WTC11 (cell line): Measurements from ENCODE around the gene RBP5. TPM values are rescaled to one million over a fixed set of nuclear protein-coding genes. Genes with fewer than 3 reads are reported as not detected.

Experiments
- ATAC-seq: fragments of 200-7000 bp; cut with Tn5 transposase; 2 replicates; pipeline ENCODE4 v1.10.0; 2021; ENCODE audit warnings: mild to moderate bottlenecking, moderate library complexity
- CTCF ChIA-PET: fragments of 300-600 bp; sonication (Branson Sonifier 250); formaldehyde crosslinking; loops from one replicate; lab custom pipeline; 2021; ENCODE audit warnings: antibody characterized with exemption; lab: Charles Lee
- POLR2A ChIA-PET: fragments of 350-600 bp; sonication (Branson Sonifier 250); formaldehyde crosslinking; loops from one replicate; lab custom pipeline; 2021; ENCODE audit warnings: antibody characterized with exemption; lab: Charles Lee
- DNase-seq: peaks from one replicate; pipeline ENCODE4 v3.0.0; 2021; ENCODE audit warnings: low spot score
- H3K27ac Mint-ChIP-seq: 2 replicates; pipeline ENCODE4 v1.8.0; 2021; ENCODE audit warnings: mixed read lengths
- H3K27me3 Mint-ChIP-seq: 2 replicates; pipeline ENCODE4 v1.8.0; 2021; ENCODE audit warnings: low read depth, mild to moderate bottlenecking, moderate library complexity, mixed read lengths
- H3K36me3 Mint-ChIP-seq: 2 replicates; pipeline ENCODE4 v1.8.0; 2021; ENCODE audit warnings: mixed read lengths
- H3K4me1 Mint-ChIP-seq: 2 replicates; pipeline ENCODE4 v1.8.0; 2022; ENCODE audit warnings: mixed read lengths
- H3K4me3 Mint-ChIP-seq: 2 replicates; pipeline ENCODE4 v1.8.0; 2021; ENCODE audit warnings: mild to moderate bottlenecking, moderate library complexity, mixed read lengths
- H3K9me3 Mint-ChIP-seq: 2 replicates; pipeline ENCODE4 v1.8.0; 2021; ENCODE audit warnings: mixed read lengths
- ATF1 ChIP-seq: sonication (generic); formaldehyde crosslinking; IDR thresholded peaks from 2 replicates; pipeline ENCODE4 v1.8.1; 2023; ENCODE audit warnings: mild to moderate bottlenecking, moderate library complexity, missing genetic modification reagents
- CBFB ChIP-seq: sonication (generic); formaldehyde crosslinking; IDR thresholded peaks from 2 replicates; pipeline ENCODE4 v1.8.1; 2022; ENCODE audit warnings: mild to moderate bottlenecking, low read depth, missing genetic modification reagents
- CREM ChIP-seq: sonication (generic); formaldehyde crosslinking; IDR thresholded peaks from 2 replicates; pipeline ENCODE4 v1.8.1; 2022; ENCODE audit warnings: mild to moderate bottlenecking, missing genetic modification reagents, moderate library complexity
- GABPB1 ChIP-seq: sonication (generic); formaldehyde crosslinking; IDR thresholded peaks from 2 replicates; pipeline ENCODE4 v1.8.1; 2023; ENCODE audit warnings: mild to moderate bottlenecking, missing genetic modification reagents
- GTF2I ChIP-seq: fragments of 250-450 bp; sonication (Bioruptor Pico); conservative IDR thresholded peaks from 2 replicates; pipeline ENCODE4 v1.4.0; 2021; ENCODE audit warnings: mild to moderate bottlenecking
- NR3C1 ChIP-seq: sonication (generic); formaldehyde crosslinking; conservative IDR thresholded peaks from 2 replicates; pipeline ENCODE4 v1.8.1; 2023; ENCODE audit warnings: low read depth, mild to moderate bottlenecking, missing genetic modification reagents
- STAT6 ChIP-seq: sonication (generic); formaldehyde crosslinking; conservative IDR thresholded peaks from 2 replicates; pipeline ENCODE4 v1.8.1; 2023; ENCODE audit warnings: mild to moderate bottlenecking, low read depth, missing genetic modification reagents, moderate library complexity
- USF1 ChIP-seq: sonication (generic); formaldehyde crosslinking; IDR thresholded peaks from 2 replicates; pipeline ENCODE4 v1.8.0; 2022; ENCODE audit warnings: mild to moderate bottlenecking, missing genetic modification reagents
- ZBTB21 ChIP-seq: sonication (generic); formaldehyde crosslinking; IDR thresholded peaks from 2 replicates; pipeline ENCODE4 v1.8.1; 2023; ENCODE audit warnings: mild to moderate bottlenecking, missing genetic modification reagents, borderline replicate concordance
- ZNF281 ChIP-seq: sonication (generic); formaldehyde crosslinking; IDR thresholded peaks from 2 replicates; pipeline ENCODE4 v1.8.0; 2023; ENCODE audit warnings: mild to moderate bottlenecking, missing genetic modification reagents
- ZNF423 ChIP-seq: fragments of 250-450 bp; sonication (Bioruptor Pico); IDR thresholded peaks from 2 replicates; pipeline ENCODE4 v2.1.2; 2022; ENCODE audit warnings: mild to moderate bottlenecking, moderate library complexity
- ZNF532 ChIP-seq: fragments of 250-450 bp; sonication (Bioruptor Pico); IDR thresholded peaks from 2 replicates; pipeline ENCODE4 v1.9.0; 2021; ENCODE audit warnings: mild to moderate bottlenecking, borderline replicate concordance
- total RNA-seq: library from RNA; stranded (reverse); gene quantifications from 3 replicates; pipeline ENCODE4 v1.2.3, GENCODE V29; 2021
- TF ChIP-seq, protein P1 (sequence below): sonication (generic); formaldehyde crosslinking; IDR thresholded peaks from 2 replicates; pipeline ENCODE4 v1.8.1; 2023; ENCODE audit warnings: mild to moderate bottlenecking, missing genetic modification reagents
- TF ChIP-seq, protein P2 (sequence below): sonication (generic); formaldehyde crosslinking; IDR thresholded peaks from 2 replicates; pipeline ENCODE4 v1.8.1; 2023; ENCODE audit warnings: mild to moderate bottlenecking, moderate library complexity, missing genetic modification reagents
- TF ChIP-seq, protein P3 (sequence below): fragments of 200-600 bp; IDR thresholded peaks from 2 replicates; pipeline ENCODE4 v1.8.0; 2022; ENCODE audit warnings: antibody characterized with exemption

The RBP5 gene
- total RNA-seq, 1 experiment from 2014 or later: 4.1 TPM

GRCh38 chr12:7110661-7111060 lies 18.0 kb downstream of the RBP5 start (continued):
- TF ChIP-seq ZNF532 (CRISPR knock-in tag) (no peak), NR3C1 (CRISPR knock-in tag) (no peak), STAT6 (no peak), CREM (no peak)
- TF ChIP-seq, protein P1, sequence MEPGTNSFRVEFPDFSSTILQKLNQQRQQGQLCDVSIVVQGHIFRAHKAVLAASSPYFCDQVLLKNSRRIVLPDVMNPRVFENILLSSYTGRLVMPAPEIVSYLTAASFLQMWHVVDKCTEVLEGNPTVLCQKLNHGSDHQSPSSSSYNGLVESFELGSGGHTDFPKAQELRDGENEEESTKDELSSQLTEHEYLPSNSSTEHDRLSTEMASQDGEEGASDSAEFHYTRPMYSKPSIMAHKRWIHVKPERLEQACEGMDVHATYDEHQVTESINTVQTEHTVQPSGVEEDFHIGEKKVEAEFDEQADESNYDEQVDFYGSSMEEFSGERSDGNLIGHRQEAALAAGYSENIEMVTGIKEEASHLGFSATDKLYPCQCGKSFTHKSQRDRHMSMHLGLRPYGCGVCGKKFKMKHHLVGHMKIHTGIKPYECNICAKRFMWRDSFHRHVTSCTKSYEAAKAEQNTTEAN (CRISPR knock-in tag): no peak

DNA sequence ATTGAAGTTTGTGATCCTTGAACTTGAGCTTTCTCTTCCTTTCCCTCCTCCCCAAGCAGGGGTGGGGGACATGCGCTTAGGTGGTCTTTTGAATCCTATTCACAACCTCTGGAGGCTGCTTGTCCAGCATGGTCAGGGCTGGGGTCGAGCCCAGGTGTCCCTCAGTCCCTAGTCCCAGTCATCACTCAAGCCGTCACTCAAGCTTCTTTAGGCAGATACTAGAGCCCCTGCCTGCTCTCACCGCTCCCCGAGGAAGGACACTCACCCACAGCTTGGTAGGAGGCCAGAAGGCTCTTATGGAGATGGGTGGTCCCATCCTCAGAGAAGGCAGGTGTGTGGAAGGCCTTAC lies 19.1 kb downstream of the RBP5 start:
- ATAC-seq: no peak
- Mint-ChIP-seq H3K4me1 (peaks cover 12% of the 10 kb centered on the region), H3K27me3 (no peaks in the 10 kb centered on the region), H3K4me3 (peak overlapping the region; percentile 89), H3K27ac (no peak overlapping the region), H3K9me3 (peaks cover 12% of the 10 kb centered on the region), H3K36me3 (peaks cover 18% of the 10 kb centered on the region)
- no peak for DNase-seq
- ChIA-PET POLR2A (interaction anchor here (0.5 to 2.5 kb wide), 2 partner anchors 13 to 166 kb away, joined by 3 to 19 read pairs; partner anchors contain the start of genes C12orf57 and RNU7-1), CTCF (interaction anchor here (0.6 to 3.6 kb wide), 21 partner anchors 16 to 237 kb away, joined by 3 to 63 read pairs (median 5); partner anchors contain the start of genes C12orf57, C1R, C1S and CLSTN3)
- TF ChIP-seq USF1: no peak

GRCh38 chr12:7108796-7109571 lies 19.7 kb downstream of the RBP5 start, which contains the start of gene C1RL:
Gene C1RL (minus strand): TSS chr12:7109214. CDS start chr12:7109180, 34 bp downstream.
- H3K9me3 Mint-ChIP-seq: peaks cover 12% of the 10 kb centered on the region
- TF ChIP-seq GTF2I (no peak), ZNF423 (CRISPR knock-in tag) (no peak), ZBTB21 (CRISPR knock-in tag) (0 out of 2 replicates have a peak, but pooled peaks have one; percentile 12), GABPB1 (CRISPR knock-in tag) (peak; percentile 73; the same call in 1 of the 2 replicates), ZNF281 (peak; percentile 26; the same call in 1 of the 2 replicates), ATF1 (CRISPR knock-in tag) (no peak), CBFB (CRISPR knock-in tag) (no peak)
- TF ChIP-seq, protein P2, sequence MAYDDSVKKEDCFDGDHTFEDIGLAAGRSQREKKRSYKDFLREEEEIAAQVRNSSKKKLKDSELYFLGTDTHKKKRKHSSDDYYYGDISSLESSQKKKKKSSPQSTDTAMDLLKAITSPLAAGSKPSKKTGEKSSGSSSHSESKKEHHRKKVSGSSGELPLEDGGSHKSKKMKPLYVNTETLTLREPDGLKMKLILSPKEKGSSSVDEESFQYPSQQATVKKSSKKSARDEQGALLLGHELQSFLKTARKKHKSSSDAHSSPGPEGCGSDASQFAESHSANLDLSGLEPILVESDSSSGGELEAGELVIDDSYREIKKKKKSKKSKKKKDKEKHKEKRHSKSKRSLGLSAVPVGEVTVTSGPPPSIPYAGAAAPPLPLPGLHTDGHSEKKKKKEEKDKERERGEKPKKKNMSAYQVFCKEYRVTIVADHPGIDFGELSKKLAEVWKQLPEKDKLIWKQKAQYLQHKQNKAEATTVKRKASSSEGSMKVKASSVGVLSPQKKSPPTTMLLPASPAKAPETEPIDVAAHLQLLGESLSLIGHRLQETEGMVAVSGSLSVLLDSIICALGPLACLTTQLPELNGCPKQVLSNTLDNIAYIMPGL (CRISPR knock-in tag): peak; percentile 53; the same call in 1 of the 2 replicates
- TF ChIP-seq, protein P3, sequence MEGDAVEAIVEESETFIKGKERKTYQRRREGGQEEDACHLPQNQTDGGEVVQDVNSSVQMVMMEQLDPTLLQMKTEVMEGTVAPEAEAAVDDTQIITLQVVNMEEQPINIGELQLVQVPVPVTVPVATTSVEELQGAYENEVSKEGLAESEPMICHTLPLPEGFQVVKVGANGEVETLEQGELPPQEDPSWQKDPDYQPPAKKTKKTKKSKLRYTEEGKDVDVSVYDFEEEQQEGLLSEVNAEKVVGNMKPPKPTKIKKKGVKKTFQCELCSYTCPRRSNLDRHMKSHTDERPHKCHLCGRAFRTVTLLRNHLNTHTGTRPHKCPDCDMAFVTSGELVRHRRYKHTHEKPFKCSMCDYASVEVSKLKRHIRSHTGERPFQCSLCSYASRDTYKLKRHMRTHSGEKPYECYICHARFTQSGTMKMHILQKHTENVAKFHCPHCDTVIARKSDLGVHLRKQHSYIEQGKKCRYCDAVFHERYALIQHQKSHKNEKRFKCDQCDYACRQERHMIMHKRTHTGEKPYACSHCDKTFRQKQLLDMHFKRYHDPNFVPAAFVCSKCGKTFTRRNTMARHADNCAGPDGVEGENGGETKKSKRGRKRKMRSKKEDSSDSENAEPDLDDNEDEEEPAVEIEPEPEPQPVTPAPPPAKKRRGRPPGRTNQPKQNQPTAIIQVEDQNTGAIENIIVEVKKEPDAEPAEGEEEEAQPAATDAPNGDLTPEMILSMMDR: peak; percentile 92
- peak within 1 kb of the TSS; percentile 89 for H3K4me3 Mint-ChIP-seq
- ATAC-seq (peak; percentile 60), DNase-seq (peak; percentile 95)
- CTCF ChIA-PET: interaction anchor here (0.6 to 3.6 kb wide), 46 partner anchors 10 to 257 kb away, joined by 3 to 63 read pairs (median 4); partner anchors contain the start of genes C12orf57, C1R, C1S and CLSTN3
- no peaks in the 10 kb centered on the region for H3K27me3 Mint-ChIP-seq
- H3K36me3 Mint-ChIP-seq: peaks cover 18% of the 10 kb centered on the region
- peak within 1 kb of the TSS; percentile 78 for H3K27ac Mint-ChIP-seq
- H3K4me1 Mint-ChIP-seq: peaks cover 12% of the 10 kb centered on the region
- POLR2A ChIA-PET: interaction anchor here (0.5 to 2.5 kb wide), 9 partner anchors 13 to 236 kb away, joined by 3 to 19 read pairs (median 6); partner anchors contain the start of genes C12orf57, C1S, RNU7-1 and SPSB2
